GM21360 (cell line): ENCODE measurements around the gene SIGLEC1.

Source experiments
- ATAC-seq: cut with Tn5 transposase; IDR thresholded peaks from one replicate; pipeline ENCODE4 v1.9.1; 2021; ENCODE audit warnings: mild to moderate bottlenecking, moderate library complexity; ENCODE audit not compliant: unreplicated experiment

The SIGLEC1 gene

GRCh38 chr20:3681352-3681930 is 31.0 kb downstream of the SIGLEC1 start:
- ATAC-seq, result no peak

- no peak for ATAC-seq
Observed at GRCh38 chr20:3680701-3681351, 31.6 kb downstream of the SIGLEC1 start.

- no peak for ATAC-seq
Observed at GRCh38 chr20:3679749-3680700, 32.4 kb downstream of the SIGLEC1 start.

GRCh38 chr20:3678856-3679720 is 33.3 kb downstream of the SIGLEC1 start:
- no peak for ATAC-seq

- no peak for ATAC-seq
Observed at GRCh38 chr20:3678198-3678597, 34.2 kb downstream of the SIGLEC1 start.

GRCh38 chr20:3677733-3678132 is 34.7 kb downstream of the SIGLEC1 start:
- ATAC-seq, result no peak

- ATAC-seq, result no peak
Observed at GRCh38 chr20:3674995-3675900, 37.2 kb downstream of the SIGLEC1 start.

- ATAC-seq, result no peak
Observed at GRCh38 chr20:3674447-3674846, 38.0 kb downstream of the SIGLEC1 start.

GRCh38 chr20:3673221-3674070 is 39.0 kb downstream of the SIGLEC1 start:
- ATAC-seq, result no peak

- ATAC-seq, result no peak
Observed at GRCh38 chr20:3672547-3673171, 39.7 kb downstream of the SIGLEC1 start.

- no peak for ATAC-seq
Observed at GRCh38 chr20:3671986-3672546, 40.3 kb downstream of the SIGLEC1 start.

- ATAC-seq, result no peak
Observed at GRCh38 chr20:3670945-3671344, 41.5 kb downstream of the SIGLEC1 start.

- ATAC-seq, result no peak
Observed at GRCh38 chr20:3670511-3670910, 41.9 kb downstream of the SIGLEC1 start.

GRCh38 chr20:3669710-3670367 is 42.6 kb downstream of the SIGLEC1 start:
- no peak for ATAC-seq

- ATAC-seq, result no peak
Observed at GRCh38 chr20:3667434-3668037, 44.9 kb downstream of the SIGLEC1 start.

- ATAC-seq, result no peak
Observed at GRCh38 chr20:3663858-3664257, 48.5 kb downstream of the SIGLEC1 start.

GRCh38 chr20:3663031-3663701 is 49.2 kb downstream of the SIGLEC1 start, which contains the start of gene GFRA4:
TSS of gene GFRA4 (minus strand) at chr20:3663399. CDS start at chr20:3663399, 0 bp downstream.
- no peak for ATAC-seq
